Epithelial cell of proximal tubule (primary cell): ENCODE measurements around the gene NOS1AP. TPM values are rescaled to one million over a fixed set of nuclear protein-coding genes. Genes with fewer than 3 reads are reported as not detected.

ENCODE experiments used
- DNase-seq: peaks from one replicate; pipeline ENCODE4 v3.0.0-alpha.2; 2011; ENCODE audit warnings: low read depth
- H3K4me3 ChIP-seq: 2 replicates; pipeline ENCODE4 v1.5.1; 2011; ENCODE audit warnings: low read depth, mild to moderate bottlenecking, low read length
- total RNA-seq: library from RNA; depleted of rRNA; stranded (reverse); fragments of >200 nt; gene quantifications from 2 replicates; pipeline ENCODE4 v1.2.3, GENCODE V29; 2015
- TF ChIP-seq, protein P1 (sequence below): conservative IDR thresholded peaks from 2 replicates; pipeline ENCODE4 v1.5.1; 2012; ENCODE audit warnings: low read depth, mild to moderate bottlenecking, low read length

NOS1AP gene
- total RNA-seq, 1 donor from 2014 or later, result 2.2 TPM

DNA sequence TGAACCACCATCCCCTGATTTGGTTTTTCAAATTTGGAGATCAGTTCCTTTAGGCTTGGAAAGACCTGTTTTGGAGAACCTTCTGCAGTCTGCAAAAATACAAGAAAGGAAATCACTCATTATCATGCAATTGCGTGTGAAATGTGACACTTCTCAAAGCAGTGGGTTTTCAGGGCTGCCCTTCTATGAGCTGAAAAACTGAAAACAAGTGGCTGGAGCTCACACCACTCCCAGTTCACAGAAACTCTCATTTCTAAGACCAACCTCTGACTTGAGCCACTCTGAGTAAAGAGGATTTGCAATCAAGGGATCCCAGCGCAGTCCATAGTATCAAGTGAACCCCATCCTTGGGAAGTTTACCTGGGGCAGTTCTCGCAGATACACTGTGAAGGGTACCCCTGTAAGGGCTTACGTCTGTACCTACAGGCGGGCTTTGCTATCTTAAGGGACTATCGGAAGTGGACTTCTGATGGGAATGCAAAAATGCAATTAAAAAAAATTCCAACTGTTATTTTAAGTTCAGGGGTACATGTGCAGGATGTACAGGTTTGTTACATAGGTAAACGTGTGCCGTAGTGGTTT, 329.6 kb downstream of the NOS1AP start:
- no peak overlapping the region for H3K4me3 ChIP-seq
- TF ChIP-seq, protein P1, sequence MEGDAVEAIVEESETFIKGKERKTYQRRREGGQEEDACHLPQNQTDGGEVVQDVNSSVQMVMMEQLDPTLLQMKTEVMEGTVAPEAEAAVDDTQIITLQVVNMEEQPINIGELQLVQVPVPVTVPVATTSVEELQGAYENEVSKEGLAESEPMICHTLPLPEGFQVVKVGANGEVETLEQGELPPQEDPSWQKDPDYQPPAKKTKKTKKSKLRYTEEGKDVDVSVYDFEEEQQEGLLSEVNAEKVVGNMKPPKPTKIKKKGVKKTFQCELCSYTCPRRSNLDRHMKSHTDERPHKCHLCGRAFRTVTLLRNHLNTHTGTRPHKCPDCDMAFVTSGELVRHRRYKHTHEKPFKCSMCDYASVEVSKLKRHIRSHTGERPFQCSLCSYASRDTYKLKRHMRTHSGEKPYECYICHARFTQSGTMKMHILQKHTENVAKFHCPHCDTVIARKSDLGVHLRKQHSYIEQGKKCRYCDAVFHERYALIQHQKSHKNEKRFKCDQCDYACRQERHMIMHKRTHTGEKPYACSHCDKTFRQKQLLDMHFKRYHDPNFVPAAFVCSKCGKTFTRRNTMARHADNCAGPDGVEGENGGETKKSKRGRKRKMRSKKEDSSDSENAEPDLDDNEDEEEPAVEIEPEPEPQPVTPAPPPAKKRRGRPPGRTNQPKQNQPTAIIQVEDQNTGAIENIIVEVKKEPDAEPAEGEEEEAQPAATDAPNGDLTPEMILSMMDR, result no peak
- DNase-seq, result no peak

- no peak overlapping the region for H3K4me3 ChIP-seq
- TF ChIP-seq, protein P1, result no peak
- no peak for DNase-seq
Measured at GRCh38 chr1:162400790-162401355, 331.4 kb downstream of the NOS1AP start.

GRCh38 chr1:162404550-162405160, 335.2 kb downstream of the NOS1AP start:
- H3K4me3 ChIP-seq, result no peak overlapping the region
- no peak for DNase-seq
- TF ChIP-seq, protein P1, result no peak

DNA sequence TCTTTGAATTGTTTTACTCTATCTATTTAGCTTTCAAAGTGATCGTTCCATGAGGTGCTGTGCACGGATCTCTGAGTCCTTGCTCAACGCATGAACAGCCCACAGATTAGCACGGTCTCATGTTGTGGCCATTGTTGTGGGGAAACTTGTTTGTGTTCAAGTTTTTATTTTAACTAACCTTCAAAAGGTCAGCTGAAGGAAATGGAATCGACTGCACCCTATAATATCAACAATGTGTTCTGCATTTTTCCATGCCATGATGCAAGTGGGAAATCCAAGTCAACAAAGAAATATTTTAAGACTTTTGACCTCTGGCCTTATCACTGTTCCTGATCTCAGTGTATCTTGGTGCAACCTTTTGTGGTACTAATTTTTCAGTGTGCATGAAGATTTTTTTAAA, 336.3 kb downstream of the NOS1AP start:
- no peak for DNase-seq
- TF ChIP-seq, protein P1, result no peak

DNA sequence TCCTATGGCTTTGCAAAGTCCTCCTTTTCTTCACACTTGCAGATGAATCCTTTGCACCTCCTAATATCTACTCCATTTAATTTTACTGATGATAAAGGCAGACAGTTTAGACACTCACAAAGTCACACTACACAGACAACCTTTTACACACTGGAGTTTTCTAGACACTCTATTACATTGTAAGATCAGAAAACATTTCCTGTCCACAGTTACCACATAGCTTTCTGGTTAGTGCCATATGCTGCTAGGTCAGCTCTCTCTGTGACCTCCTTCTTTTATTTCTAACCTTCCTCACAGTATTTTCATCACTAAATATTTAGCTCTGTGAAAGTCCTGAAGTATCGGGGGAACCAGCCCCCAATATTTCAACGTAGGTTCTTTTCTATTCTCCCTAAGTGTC, 337.3 kb downstream of the NOS1AP start:
- TF ChIP-seq, protein P1, result no peak
- no peak overlapping the region for H3K4me3 ChIP-seq
- no peak for DNase-seq

More for the DNA sequence above, 336.3 kb downstream of the NOS1AP start:
- H3K4me3 ChIP-seq, result no peak overlapping the region

DNA sequence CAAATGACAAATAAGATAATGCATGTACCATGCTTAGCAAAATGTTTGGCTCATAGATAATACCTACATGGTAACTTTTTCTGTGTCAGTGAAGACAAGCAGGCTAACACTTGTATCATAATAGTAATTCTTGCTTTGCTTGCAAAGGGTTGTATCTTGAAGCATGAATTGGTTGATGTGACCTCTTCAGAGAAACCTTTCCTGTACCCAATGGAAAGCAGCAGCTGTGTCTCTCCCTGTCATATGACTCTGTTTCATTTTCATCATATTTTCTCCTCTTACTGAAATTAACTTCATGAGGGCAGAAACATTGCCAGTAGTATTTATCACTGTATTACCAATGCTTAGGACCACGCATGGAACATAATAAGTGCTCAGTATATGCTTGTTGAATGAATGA, 338.0 kb downstream of the NOS1AP start:
- H3K4me3 ChIP-seq, result no peak overlapping the region
- TF ChIP-seq, protein P1, result no peak
- no peak for DNase-seq
